ENCODE data around the gene ATP1A3. TPM values are rescaled to one million over a fixed set of nuclear protein-coding genes. Genes with fewer than 3 reads are reported as not detected.

The ATP1A3 gene
- total RNA-seq, 1 experiment from 2014 or later = 12.1 TPM

GRCh38 chr19:41936961-41937360, 57.1 kb downstream of the ATP1A3 start:
- Histone ChIP-seq H3K27me3 (peaks cover 56% of the 10 kb centered on the region), H3K36me3 (no peaks in the 10 kb centered on the region), H3K4me3 (no peak overlapping the region), H3K27ac (no peak overlapping the region), H3K9me3 (replicated peaks) (no peaks in the 10 kb centered on the region), H3K4me1 (peaks cover 13% of the 10 kb centered on the region)
- no peak for DNase-seq

- no peak for DNase-seq
- Histone ChIP-seq H3K36me3 (no peaks in the 10 kb centered on the region), H3K9me3 (replicated peaks) (no peaks in the 10 kb centered on the region), H3K27ac (no peak overlapping the region), H3K27me3 (peaks cover 58% of the 10 kb centered on the region), H3K4me1 (peaks cover 13% of the 10 kb centered on the region), H3K4me3 (no peak overlapping the region)
Measured at GRCh38 chr19:41936416-41936850, 57.6 kb downstream of the ATP1A3 start.

- DNase-seq = no peak
- Histone ChIP-seq H3K4me1 (peaks cover 13% of the 10 kb centered on the region), H3K4me3 (no peak overlapping the region), H3K36me3 (no peaks in the 10 kb centered on the region), H3K9me3 (replicated peaks) (no peaks in the 10 kb centered on the region), H3K27me3 (peaks cover 60% of the 10 kb centered on the region), H3K27ac (no peak overlapping the region)
Measured at GRCh38 chr19:41935760-41936415, 58.1 kb downstream of the ATP1A3 start.

- DNase-seq = peak; percentile 84 to 92
- Histone ChIP-seq H3K9me3 (replicated peaks) (no peaks in the 10 kb centered on the region), H3K4me3 (no peak overlapping the region), H3K27ac (no peak overlapping the region), H3K4me1 (peaks cover 13% of the 10 kb centered on the region), H3K36me3 (no peaks in the 10 kb centered on the region), H3K27me3 (peaks cover 70% of the 10 kb centered on the region)
Measured at GRCh38 chr19:41934849-41935374, 59.1 kb downstream of the ATP1A3 start.

GRCh38 chr19:41933693-41934426, 60.2 kb downstream of the ATP1A3 start:
- Histone ChIP-seq H3K4me1 (peaks cover 13% of the 10 kb centered on the region), H3K9me3 (replicated peaks) (no peaks in the 10 kb centered on the region), H3K27me3 (peaks cover 79% of the 10 kb centered on the region), H3K27ac (no peak overlapping the region), H3K4me3 (no peak overlapping the region), H3K36me3 (no peaks in the 10 kb centered on the region)
- DNase-seq = no peak

- no peak overlapping the region for H3K4me3 ChIP-seq
- H3K27ac ChIP-seq = no peak overlapping the region
- H3K4me1 ChIP-seq = peaks cover 13% of the 10 kb centered on the region
- DNase-seq = peak; percentile 46 to 61
- H3K27me3 ChIP-seq = peaks cover 80% of the 10 kb centered on the region
- no peaks in the 10 kb centered on the region for H3K36me3 ChIP-seq
- no peaks in the 10 kb centered on the region for H3K9me3 ChIP-seq (replicated peaks)
Measured at GRCh38 chr19:41932720-41933332, 61.2 kb downstream of the ATP1A3 start.

- Histone ChIP-seq H3K4me1 (peaks cover 13% of the 10 kb centered on the region), H3K4me3 (no peak overlapping the region), H3K27me3 (peaks cover 79% of the 10 kb centered on the region)
Measured at GRCh38 chr19:41932259-41932719, 61.7 kb downstream of the ATP1A3 start.

GRCh38 chr19:41930926-41931592, 63.0 kb downstream of the ATP1A3 start:
- H3K4me3 ChIP-seq = no peak overlapping the region
- no peaks in the 10 kb centered on the region for H3K36me3 ChIP-seq
- H3K27me3 ChIP-seq = peaks cover 73% of the 10 kb centered on the region
- H3K9me3 ChIP-seq (replicated peaks) = no peaks in the 10 kb centered on the region
- H3K4me1 ChIP-seq = peaks cover 13% of the 10 kb centered on the region
- DNase-seq = no peak
- H3K27ac ChIP-seq = no peak overlapping the region

More at GRCh38 chr19:41932259-41932719, 61.7 kb downstream of the ATP1A3 start:
- Histone ChIP-seq H3K9me3 (replicated peaks) (no peaks in the 10 kb centered on the region), H3K27ac (no peak overlapping the region), H3K36me3 (no peaks in the 10 kb centered on the region)
- peak; percentile 42 to 49 for DNase-seq

GRCh38 chr19:41930322-41930722, 63.7 kb downstream of the ATP1A3 start:
- Histone ChIP-seq H3K4me3 (no peak overlapping the region), H3K27ac (no peak overlapping the region), H3K27me3 (peaks cover 74% of the 10 kb centered on the region)

GRCh38 chr19:41929536-41930071, 64.4 kb downstream of the ATP1A3 start:
- Histone ChIP-seq H3K27ac (no peak overlapping the region), H3K4me3 (no peak overlapping the region), H3K4me1 (peaks cover 7% of the 10 kb centered on the region), H3K36me3 (no peaks in the 10 kb centered on the region), H3K27me3 (peaks cover 69% of the 10 kb centered on the region), H3K9me3 (replicated peaks) (no peaks in the 10 kb centered on the region)
- DNase-seq = no peak

More at GRCh38 chr19:41930322-41930722, 63.7 kb downstream of the ATP1A3 start:
- Histone ChIP-seq H3K9me3 (replicated peaks) (no peaks in the 10 kb centered on the region), H3K4me1 (peaks cover 11% of the 10 kb centered on the region), H3K36me3 (no peaks in the 10 kb centered on the region)
- no peak for DNase-seq

GRCh38 chr19:41928754-41929535, 65.1 kb downstream of the ATP1A3 start:
- Histone ChIP-seq H3K36me3 (no peaks in the 10 kb centered on the region), H3K9me3 (replicated peaks) (no peaks in the 10 kb centered on the region), H3K4me1 (peaks cover 7% of the 10 kb centered on the region), H3K27ac (no peak overlapping the region), H3K27me3 (peaks cover 65% of the 10 kb centered on the region), H3K4me3 (no peak overlapping the region)
- no peak for DNase-seq

GRCh38 chr19:41928221-41928683, 65.8 kb downstream of the ATP1A3 start, which contains the start of gene ERFL:
Gene ERFL (minus strand): TSS chr19:41928449. CDS start chr19:41912919, 15,530 bp downstream.
- H3K27ac ChIP-seq = no peak within 1 kb of the TSS
- H3K4me1 ChIP-seq = peaks cover 7% of the 10 kb centered on the region
- no peaks in the 10 kb centered on the region for H3K36me3 ChIP-seq
- H3K27me3 ChIP-seq = peaks cover 59% of the 10 kb centered on the region
- no peak within 1 kb of the TSS for H3K4me3 ChIP-seq
- no peak for DNase-seq
- H3K9me3 ChIP-seq (replicated peaks) = no peaks in the 10 kb centered on the region

- no peak overlapping the region for H3K4me3 ChIP-seq
- DNase-seq = no peak
- H3K27ac ChIP-seq = no peak overlapping the region
- H3K9me3 ChIP-seq (replicated peaks) = no peaks in the 10 kb centered on the region
- H3K27me3 ChIP-seq = peaks cover 56% of the 10 kb centered on the region
- peaks cover 6% of the 10 kb centered on the region for H3K4me1 ChIP-seq
- H3K36me3 ChIP-seq = no peaks in the 10 kb centered on the region
Measured at GRCh38 chr19:41927497-41928192, 66.4 kb downstream of the ATP1A3 start.

Data from SJCRH30 (cell line).